GM18499 (cell line): Measurements from ENCODE around the gene IQCM.

Source experiments
- ATAC-seq: cut with Tn5 transposase; IDR thresholded peaks from one replicate; pipeline ENCODE4 v1.9.1; 2021; ENCODE audit warnings: moderate number of reproducible peaks; ENCODE audit not compliant: insufficient read depth, unreplicated experiment

The IQCM gene, protein sequence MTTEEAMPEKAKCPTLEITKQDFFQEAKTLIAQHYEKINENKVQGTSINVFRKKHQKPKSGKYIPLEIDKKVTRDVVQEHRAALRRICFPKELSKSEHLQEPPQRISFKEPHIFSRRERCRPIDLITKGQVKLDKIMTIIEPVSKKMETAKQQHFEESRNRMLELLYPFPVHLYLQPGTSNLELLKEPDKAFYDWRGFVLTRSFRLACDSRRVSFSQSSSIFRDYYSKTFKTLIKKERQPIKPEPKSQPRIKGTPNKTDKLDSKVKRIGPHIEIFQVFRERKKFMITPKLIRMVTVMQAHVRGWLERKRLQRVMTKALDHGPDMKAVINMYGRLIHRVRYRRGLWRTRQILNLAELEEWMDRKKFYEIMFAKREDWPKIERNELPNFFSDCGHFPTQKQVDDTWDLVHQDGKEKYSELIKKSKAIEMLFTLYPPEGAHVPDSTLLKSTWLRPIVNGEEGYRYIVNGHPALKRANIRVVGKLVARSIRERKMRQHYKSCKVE

DNA sequence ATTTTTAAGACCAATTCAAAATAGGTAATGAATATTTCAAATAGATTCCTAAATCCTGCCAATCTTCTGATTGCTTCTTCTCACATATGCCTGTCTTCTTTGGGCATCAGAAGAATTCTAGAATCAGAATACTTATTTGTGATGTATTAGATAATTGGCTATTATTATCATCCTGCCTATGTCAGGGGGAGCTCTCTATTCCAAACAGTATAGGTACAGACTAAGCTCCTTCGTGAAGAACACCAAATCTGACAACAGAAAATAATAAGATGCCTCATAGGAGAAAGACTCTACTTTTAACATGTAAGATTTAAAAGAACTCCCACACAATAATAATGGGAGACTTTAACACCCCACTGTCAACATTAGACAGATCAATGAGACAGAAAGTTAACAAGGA lies at the start of gene IQCM:
Gene IQCM, minus strand, starts transcription at position 101 of the 400 bp plus-strand sequence. CDS start 73,152 bp downstream, outside the sequence.
- ATAC-seq: no peak

DNA sequence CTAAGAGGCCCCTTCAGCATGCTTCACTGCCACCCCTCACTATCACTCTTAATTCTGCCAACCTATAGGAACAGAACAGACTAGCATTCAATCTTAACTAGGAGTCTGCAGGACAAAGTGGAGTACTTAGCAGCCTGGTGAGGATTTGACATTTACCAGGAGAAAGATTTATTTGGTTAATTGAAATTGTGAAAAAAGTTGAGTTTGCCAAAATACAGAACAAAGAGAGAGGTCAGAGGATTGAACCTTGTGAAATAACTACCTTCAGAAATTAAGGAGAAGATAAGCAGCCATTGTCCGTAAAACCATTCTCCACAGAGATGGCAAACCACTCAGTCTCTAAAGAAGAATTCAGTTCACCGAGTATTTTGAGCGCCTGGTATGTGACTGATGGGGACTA lies 41.8 kb upstream of the IQCM start:
- ATAC-seq: no peak

DNA sequence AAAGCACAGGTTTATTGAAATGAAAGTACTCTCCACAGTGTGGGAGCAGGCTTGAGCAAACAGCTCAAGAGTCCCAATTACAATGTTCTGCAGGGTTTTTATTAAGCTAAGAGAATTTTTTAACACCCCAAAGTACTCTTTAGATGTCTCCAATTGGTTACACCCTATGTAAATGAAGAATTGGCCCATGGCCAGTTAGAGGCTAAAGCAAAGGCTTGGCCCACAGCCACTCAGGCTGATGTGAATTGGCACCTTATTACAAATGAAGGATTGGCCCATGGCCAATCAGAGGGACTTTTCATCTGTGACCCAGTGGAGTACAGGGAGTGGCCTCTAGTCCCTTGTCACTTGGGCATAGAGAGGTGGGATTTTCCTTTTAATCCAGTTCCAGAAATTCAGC lies 30.1 kb upstream of the IQCM start:
- ATAC-seq: no peak

DNA sequence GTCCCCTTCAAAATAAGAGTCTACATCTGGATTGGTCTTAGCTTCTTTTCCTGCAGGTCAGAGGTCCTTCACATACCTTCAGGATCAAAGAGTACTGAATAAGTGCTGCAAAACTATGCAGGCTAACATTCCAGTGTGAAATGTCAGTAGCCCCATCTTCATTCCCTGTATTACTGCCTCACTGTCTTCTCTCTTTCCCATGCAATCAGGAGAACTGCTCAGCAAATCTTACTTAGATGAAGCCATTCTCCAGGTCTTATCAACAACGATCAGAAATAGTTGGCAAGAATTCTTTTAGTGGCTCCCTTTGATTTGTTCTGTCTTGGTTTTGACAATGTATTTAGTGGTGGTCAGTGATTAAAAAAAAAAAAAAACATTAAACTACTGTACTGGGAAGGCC lies 26.0 kb upstream of the IQCM start:
- no peak for ATAC-seq

DNA sequence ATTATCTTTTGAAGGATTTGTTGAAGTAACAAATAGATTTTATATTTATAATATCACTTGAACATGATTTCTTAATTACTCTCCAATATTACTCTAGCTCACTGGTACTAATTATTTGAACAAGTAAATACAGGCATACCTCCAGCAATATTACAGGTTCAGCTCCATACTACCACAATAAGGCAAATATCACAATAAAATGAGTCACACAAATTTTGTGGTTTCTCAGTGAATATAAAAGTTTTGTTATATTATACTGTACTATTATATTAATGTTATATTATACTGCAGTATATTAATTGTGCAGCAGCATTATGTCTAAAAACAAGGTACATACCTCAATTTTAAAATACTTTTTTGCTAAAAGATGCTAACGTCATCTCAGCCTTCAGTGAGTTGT lies 22.4 kb upstream of the IQCM start:
- ATAC-seq: no peak

DNA sequence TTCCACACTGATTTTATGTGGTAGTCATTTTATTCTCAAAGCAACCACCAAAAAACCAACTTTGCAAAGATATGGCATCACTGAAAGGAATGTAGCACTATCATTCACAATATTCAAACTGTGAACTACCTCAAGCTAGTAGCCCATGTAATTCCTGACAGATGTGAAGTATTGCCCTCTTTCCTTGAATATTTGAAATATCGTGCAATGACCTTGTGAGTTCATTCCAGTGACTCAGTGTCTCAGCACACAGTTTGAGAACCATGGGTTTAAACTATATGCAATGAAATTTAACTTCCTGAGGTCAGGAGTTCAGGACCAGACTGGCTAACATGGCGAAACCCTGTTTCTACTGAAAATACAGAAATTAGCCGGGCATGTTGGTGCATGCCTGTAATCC lies 20.9 kb upstream of the IQCM start:
- no peak for ATAC-seq

DNA sequence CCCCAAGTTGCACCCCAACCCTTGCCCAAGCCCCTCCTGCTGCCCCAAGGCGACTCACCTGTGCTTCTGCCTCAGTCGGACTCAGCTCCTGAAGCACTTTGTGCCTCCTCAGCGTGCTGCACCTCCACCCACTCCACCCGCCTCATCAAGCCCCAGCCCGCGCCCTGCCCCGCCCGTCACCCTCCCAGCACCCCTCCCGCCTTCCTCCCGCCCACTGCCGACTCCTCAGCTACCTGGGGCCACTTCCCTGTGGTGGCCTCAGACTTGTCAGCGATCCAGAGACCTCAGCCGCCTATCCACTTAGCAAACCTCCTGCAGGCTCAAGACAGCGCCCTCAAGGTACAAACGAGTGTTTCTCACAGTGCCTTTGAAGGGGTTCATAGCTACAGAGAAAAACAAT lies 19.6 kb upstream of the IQCM start:
- ATAC-seq: no peak

DNA sequence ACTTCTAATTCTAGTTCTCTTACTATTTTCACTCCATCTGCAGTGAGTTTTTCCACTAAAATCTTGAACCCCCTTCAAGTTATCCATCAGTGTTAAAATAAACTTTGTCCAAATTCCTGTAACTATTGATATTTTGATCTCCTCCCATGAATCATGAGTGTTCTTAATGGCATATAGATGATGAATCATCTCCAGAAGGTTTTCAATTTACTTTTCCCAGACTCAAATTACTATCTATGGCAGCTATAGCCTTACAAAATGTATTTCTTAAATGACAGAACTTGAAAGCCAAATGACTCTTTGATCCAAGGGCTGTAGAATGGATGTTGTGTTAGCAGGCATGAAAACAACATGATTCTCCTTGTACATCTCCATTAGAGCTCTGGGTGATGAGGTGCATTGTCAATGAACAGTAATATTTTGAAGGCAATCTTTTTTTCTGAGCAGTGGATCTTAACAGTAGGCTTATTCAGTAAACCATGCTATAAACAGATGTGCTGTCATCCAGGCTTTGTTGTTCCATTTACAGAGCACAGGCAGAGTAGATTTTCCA lies 16.1 kb upstream of the IQCM start:
- ATAC-seq: no peak

DNA sequence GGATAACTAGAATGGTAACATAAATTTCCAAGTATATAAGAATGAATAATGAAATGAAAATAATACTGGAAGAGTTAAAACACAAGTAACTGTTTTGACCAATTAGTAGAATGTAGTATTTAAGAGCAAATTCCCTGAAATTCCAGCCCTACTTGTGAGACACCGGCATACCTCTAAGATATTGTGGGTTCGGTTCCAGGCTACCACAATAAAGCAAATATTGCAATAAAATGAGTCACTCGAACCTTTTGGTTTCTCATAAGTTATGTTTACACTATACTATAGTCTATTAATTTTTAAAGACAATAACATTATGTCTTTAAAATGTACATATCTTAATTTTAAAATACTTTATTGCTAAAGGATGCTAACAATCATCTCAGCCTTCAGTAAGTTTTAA lies 15.2 kb upstream of the IQCM start:
- no peak for ATAC-seq

DNA sequence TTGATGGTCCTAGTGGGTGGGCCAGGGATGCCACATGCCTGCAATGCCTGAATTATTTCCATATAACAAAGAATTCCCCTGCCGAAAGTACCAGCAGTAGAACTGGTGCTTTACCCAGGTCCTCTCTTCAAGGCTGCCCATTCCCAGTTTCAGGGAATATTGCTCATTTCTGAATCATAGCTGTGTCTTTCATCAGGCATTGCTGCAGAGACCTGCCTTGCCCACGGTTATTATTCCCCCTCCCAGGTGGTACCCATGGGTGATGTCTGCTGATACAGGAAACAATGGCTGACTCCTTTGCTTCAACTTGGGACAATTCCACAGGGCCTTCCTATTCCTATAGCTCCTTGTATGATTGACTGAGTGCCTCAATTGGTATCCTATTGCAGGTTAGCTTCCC lies 9.7 kb upstream of the IQCM start:
- ATAC-seq: no peak

DNA sequence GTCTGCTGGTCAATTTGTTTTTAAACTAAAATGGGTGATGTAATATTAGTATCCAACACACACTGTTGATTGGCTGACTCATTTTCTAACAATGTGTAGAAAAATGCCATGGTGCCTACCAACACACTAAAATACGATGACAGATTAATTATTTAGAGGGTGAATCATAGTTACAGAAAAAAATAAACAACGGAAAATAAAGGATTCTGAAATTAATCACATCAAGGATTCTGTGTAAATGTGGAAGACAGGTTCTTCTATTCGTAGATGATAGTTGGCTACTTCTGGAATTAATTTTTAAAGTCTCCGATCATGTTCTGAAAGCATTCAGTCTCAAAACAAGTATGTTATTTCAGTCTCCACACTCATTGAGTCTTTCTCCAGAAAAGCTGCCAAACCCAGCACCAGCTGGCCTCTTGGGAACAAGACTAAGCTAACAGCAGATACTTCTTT lies 8.2 kb upstream of the IQCM start:
- ATAC-seq: no peak

DNA sequence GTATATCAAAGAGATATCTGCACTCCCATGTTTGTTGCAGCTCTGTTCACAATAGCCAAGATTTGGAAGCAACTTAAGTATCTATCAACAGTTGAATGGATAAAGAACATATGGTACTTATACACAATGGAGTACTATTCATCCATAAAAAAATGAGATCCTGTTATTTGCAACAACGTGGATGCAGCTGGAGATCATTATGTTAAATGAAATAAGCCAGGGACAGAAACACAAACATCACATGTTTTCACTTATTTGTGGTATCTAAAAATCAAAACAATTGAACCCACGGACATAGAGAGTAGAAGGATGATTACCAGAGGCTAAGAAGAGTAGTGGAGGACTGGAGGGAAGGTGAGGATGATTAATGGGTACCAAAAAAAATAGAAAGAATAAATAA lies 14.2 kb downstream of the IQCM start:
- ATAC-seq: no peak

DNA sequence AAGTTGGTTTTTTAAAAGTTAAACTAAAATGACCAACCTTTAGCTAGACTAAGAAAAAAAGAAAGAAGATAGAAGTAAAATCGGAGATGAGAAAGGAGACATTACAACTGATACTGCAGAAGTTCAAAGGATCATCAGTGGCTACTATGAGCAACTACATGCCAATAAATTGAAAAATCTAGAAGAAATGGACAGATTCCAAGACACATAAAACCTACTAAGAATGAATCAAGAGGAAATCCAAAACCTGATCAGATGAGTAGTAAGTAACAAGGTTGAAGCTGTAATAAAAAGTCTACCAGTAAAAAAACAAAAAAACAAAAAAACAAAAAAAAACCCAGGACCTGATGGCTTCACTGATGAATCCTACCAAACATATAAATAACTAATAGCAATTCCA lies 16.1 kb downstream of the IQCM start:
- no peak for ATAC-seq

DNA sequence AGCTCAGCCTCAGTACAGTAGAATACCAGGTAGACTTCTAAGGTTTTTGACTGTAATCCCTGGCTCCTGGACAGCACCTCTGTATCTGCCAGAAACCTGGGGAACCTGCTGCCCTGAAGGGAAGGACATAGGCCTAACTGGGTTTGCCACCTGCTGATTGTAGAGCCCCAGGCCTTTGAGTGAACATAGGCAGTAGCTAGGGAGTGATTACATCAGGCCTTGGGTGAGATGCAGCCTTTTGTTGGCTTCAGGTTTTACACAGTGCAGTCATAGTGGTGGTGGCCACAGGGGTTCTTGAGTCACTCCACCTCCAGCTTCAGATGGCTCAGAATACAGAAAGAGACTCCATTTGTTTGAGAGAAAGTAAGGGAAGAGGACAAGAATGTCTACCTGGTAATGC lies 19.3 kb downstream of the IQCM start:
- ATAC-seq: no peak

DNA sequence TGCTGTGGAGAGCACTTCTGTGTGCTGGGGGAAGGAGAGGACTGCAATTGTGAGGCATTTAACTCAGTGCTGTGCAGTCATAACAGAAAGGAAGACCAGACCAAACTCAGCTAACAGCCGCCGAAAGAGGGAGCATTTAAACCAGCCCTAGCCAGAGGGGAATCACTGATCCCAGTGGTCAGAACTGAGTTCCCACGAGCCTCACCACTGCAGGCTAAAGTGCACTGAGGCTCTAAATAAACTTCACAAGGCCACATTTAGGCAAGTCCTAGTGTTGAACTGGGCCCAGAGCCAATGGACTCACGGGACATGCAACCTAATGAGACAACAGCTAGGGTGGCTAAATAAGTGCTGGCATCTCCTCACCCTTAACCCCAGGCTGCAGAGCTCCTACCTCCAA lies 20.4 kb downstream of the IQCM start:
- no peak for ATAC-seq

DNA sequence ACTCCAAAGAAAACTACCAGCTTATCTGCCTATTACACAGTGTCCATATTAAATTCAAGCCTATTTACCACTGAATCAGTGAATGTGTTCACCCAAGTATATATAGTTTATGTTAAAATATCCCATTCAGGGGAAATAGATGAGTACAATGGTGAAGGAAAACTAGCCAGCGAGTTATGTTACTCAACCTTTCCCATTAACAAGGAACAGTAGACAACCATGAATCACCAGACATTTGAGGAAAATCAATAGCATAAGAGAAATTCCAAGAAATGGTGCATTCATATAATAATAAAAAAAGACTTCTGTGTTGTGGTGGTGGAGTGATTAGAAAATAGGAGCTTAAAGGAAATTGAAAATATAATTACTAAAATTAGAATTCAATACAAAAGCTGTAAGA lies 21.3 kb downstream of the IQCM start:
- no peak for ATAC-seq

DNA sequence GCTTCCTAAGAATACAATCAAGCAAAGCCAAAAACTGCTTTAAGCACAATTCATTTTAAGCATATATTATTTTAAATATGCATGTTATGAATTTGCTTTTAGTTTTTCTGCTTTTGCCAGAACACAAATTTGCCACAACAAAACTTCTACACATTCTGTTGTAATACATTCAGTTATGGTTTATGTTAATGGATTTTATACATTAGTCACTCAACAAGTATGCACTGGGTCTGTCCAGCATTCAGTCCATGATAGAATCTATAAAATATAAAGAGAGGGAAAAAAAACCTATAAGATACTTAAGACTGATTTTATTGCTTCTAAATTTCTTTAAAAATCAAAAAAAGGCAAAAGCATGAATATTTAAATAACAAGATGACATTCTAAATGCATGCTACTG lies 22.2 kb downstream of the IQCM start:
- ATAC-seq: no peak

DNA sequence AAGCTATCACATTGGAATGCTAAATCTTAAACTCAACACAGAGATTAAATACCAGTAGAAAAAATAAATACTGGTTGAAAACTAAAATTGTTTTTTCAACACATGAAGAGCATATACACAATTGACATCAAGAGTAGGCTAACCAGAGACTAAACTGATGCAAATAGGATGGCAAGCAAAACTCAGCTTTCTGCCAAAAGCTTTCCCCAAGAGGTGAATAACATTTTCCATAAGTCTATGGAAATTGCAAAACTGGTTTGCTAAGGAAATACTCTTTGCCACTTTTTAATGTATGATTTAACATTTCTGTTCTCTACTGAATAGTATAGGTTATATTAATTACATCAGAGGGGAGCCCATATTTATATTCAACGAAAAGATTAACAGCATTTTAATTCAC lies 23.8 kb downstream of the IQCM start:
- no peak for ATAC-seq

DNA sequence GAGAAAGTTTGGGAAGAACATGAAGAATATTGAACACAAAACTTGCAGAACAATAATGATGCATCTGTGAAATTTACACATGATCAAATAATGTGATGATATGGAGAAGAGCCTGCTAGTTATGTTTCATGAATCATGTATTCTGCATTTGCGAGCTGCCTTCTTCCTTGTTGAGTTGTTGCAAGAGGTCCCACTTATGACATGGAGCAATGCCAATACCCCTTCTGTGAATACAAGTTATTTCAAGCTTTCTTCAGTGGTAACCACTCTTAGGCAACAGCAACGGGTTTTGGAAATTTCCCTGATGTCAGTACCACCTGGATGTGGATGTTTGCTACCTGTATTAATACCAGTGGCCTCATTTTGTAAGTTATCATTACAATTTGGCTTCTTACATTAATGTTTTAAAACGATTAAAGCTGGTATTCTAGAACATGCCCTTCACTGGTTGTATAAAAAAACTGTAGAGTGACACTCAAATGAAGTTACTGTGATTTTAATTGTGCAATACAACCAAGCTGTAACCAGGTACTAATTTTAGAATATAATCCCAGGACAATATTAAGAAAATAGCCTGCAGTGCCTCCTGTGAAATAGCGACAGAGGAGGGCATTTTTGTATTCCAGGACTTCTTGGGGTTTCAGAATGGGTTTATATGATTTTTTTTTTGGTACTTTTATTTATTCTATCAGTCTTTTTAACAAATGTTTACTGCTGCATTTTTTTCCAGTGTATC lies 25.3 kb downstream of the IQCM start:
- no peak for ATAC-seq

DNA sequence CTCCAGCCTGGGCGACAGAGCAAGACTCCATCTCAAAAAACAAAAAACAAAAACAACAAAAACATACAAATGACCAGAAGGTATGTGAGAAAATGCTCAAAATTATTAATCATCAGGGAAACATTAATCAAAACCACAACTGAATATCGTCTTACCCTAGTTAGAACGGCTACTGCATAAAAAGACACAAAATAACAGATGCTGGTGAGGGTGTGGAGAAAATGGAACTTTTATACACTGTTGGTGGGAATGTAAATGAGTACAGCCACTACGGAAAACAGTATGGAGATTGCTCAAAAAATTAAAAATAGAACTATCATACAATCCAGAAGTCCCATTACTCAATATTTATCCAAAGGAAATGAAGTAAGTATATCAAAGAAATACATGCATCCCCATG lies 27.3 kb downstream of the IQCM start:
- no peak for ATAC-seq

DNA sequence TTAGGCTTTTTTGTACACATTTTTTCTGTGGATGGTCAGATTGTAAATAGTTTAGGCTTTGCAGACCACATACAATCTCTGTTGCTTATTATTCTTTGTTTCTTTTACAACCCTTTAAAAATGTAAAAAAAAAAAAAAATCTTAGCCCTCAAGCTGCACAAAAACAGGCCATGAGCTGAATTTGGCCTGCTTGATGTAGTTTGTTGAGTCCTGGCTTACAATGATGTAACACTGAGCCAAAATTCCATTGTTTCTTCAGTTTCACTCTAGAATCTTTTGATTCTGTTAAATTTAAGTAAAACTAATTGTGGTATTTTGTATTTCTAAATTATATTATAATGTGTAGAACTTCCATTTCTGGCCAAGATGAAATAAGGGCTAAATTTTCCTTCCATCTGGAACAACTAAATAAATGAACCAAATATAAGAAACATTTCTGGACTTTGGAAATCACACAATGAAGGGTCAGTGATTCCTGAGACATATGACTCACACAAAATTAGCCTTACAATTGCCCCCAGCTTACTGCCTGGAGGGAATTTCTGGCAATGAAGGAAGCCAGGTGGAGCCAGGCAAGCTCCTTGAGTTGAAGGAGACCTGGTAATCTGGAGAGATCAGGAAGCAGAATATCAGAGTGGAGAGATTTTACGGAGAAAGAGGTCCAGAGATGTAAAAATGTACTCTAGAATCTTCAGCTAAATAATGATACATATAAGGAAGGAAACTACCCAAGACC lies 29.8 kb downstream of the IQCM start:
- no peak for ATAC-seq
